ENCODE results near the gene GABARAP.

GABARAP gene

GRCh38 chr17:7190276-7190917, 51.9 kb downstream of the GABARAP start:
- H3F3A ChIP-seq (ENCODE audit: insufficient read depth), result no peaks in the 10 kb centered on the region
- no peaks in the 10 kb centered on the region for H3K79me2 ChIP-seq (ENCODE audit: insufficient read depth, low read length)
- no peak overlapping the region for H3K4me3 ChIP-seq (ENCODE audit: insufficient read depth, low read length, poor library complexity, severe bottlenecking)
- no peaks in the 10 kb centered on the region for H3K9me2 ChIP-seq (replicated peaks; ENCODE audit: insufficient read depth, low read length)
- no peak overlapping the region for H2AFZ ChIP-seq (ENCODE audit: low read depth, low read length, severe bottlenecking)
- no peaks in the 10 kb centered on the region for H4K20me1 ChIP-seq (ENCODE audit: low read depth, low read length)
- H3K4me2 ChIP-seq (ENCODE audit: low read depth, low read length, poor library complexity, severe bottlenecking), result no peak overlapping the region
- H3K27ac ChIP-seq (ENCODE audit: low read depth, low read length), result no peak overlapping the region
- H3K36me3 ChIP-seq (ENCODE audit: low read length), result no peaks in the 10 kb centered on the region
- H3K9ac ChIP-seq (ENCODE audit: low read length), result no peak overlapping the region
- H3K27me3 ChIP-seq (ENCODE audit: low read length), result no peaks in the 10 kb centered on the region
- TF ChIP-seq EZH2phosphoT487 (conservative IDR thresholded peaks at IDR 0.05; ENCODE audit: low read length), result no peak
- TF ChIP-seq CTCF (IDR thresholded peaks at IDR 0.05; ENCODE audit: insufficient read depth, low read length, poor library complexity, severe bottlenecking), result no peak
- H3K9me3 ChIP-seq (ENCODE audit: insufficient read depth, low read length), result no peaks in the 10 kb centered on the region
